Thyroid gland (tissue), 4 donors: ENCODE results near the gene GNS. TPM values are rescaled to one million over a fixed set of nuclear protein-coding genes. Genes with fewer than 3 reads are reported as not detected.
A peak's percentile ranks its signal among the peaks of the same experiment; 100 is the strongest.

Experiments used
- DNase-seq, 2 donors: peaks; one replicate each; pipeline ENCODE4 v3.0.0-alpha.2; 2019
- H3K27ac ChIP-seq, 3 donors: fragments of 200-600 bp; sonication (generic); 1 replicate in 2 of 3; 2 replicates in 1 of 3; pipeline ENCODE4 v1.5.1; 2016 to 2019; ENCODE audit warnings: mild to moderate bottlenecking in 1 of 3, moderate library complexity in 1 of 3
- H3K27me3 ChIP-seq: fragments of 200-600 bp; sonication (generic); one replicate; pipeline ENCODE4 v1.5.1; 2019
- H3K36me3 ChIP-seq, 2 donors: fragments of 200-600 bp; sonication (generic); one replicate each; pipeline ENCODE4 v1.5.1; 2016 to 2019
- H3K4me1 ChIP-seq, 2 donors: fragments of 200-600 bp; sonication (generic); one replicate each; pipeline ENCODE4 v1.5.1; 2017 to 2019
- H3K4me3 ChIP-seq, 3 donors: fragments of 200-600 bp; sonication (generic); replicated peaks in 1 of 3; 1 replicate in 2 of 3; 2 replicates in 1 of 3; pipeline ENCODE4 v1.5.1; 2016; ENCODE audit warnings: mild to moderate bottlenecking in 1 of 3
- H3K9me3 ChIP-seq: fragments of 200-600 bp; sonication (generic); one replicate; pipeline ENCODE4 v1.5.1; 2017
- CTCF ChIP-seq, 6 experiments: fragments of 200-600 bp in 3 of 6; fragments of 450-650 bp in 3 of 6; sonication (generic) in 3 of 6; IDR thresholded peaks; one replicate each; pipeline ENCODE4 v1.5.1; 2016 to 2019; ENCODE audit warnings: antibody characterized with exemption in 6 of 6, mild to moderate bottlenecking in 2 of 6, inconsistent platforms in 1 of 6, moderate library complexity in 1 of 6
- POLR2A ChIP-seq, 2 donors: fragments of 450-650 bp; IDR thresholded peaks; one replicate each; pipeline ENCODE4 v1.6.1; 2017; ENCODE audit warnings: antibody characterized with exemption in 2 of 2, mild to moderate bottlenecking in 2 of 2, moderate library complexity in 1 of 2
- WGBS, 2 donors: methylation state at CpG; one replicate each; pipeline ENCODE4 v1.1.5; 2017; 5-methylcytosine and 5-hydroxymethylcytosine counted together
- intact Hi-C: fragments of 100-400 bp; cut with DNase I; formaldehyde crosslinking; loops from one replicate; pipeline ENCODE4 v1.15.1; 2023
- total RNA-seq, 4 donors: library from RNA; depleted of rRNA; stranded (reverse); fragments of >200 nt; gene quantifications; one replicate each; pipeline ENCODE4 v1.2.3, GENCODE V29; 2016

GNS gene
- total RNA-seq, 4 donors from 2014 or later, result 130 to 174 (median 160) TPM

GRCh38 chr12:64670919-64671639 is 88.1 kb downstream of the GNS start:
- intact Hi-C loops, result no loop called here
- DNase-seq, result no peak
- H3K9me3 ChIP-seq, result no peaks in the 10 kb centered on the region
- no peaks in the 10 kb centered on the region for H3K36me3 ChIP-seq
- H3K27me3 ChIP-seq, result no peaks in the 10 kb centered on the region
- no peak overlapping the region for H3K4me3 ChIP-seq
- peak overlapping the region in 1 of 3 donors; percentile 17 for H3K27ac ChIP-seq
- WGBS, 2 donors, result 82 to 88% methylated on average over 8 of the region's 8 CpGs
- peaks cover 4 to 48% of the 10 kb centered on the region in 2 donors for H3K4me1 ChIP-seq
- TF ChIP-seq CTCF (IDR thresholded peaks at IDR 0.05) (no peak), POLR2A (IDR thresholded peaks at IDR 0.05) (no peak)

GRCh38 chr12:64670019-64670418 is 89.2 kb downstream of the GNS start:
- H3K9me3 ChIP-seq, result no peaks in the 10 kb centered on the region
- H3K4me1 ChIP-seq, result peaks cover 9 to 55% of the 10 kb centered on the region in 2 donors
- no peak overlapping the region for H3K27ac ChIP-seq
- H3K36me3 ChIP-seq, result no peaks in the 10 kb centered on the region
- 75 to 82% methylated on average over 4 of the region's 4 CpGs for WGBS, 2 donors
- TF ChIP-seq CTCF (IDR thresholded peaks at IDR 0.05), result no peak
- TF ChIP-seq POLR2A (IDR thresholded peaks at IDR 0.05), result no peak
- intact Hi-C loops, result no loop called here
- H3K27me3 ChIP-seq, result no peaks in the 10 kb centered on the region
- no peak for DNase-seq
- H3K4me3 ChIP-seq, result no peak overlapping the region

GRCh38 chr12:64669270-64669842 is 89.8 kb downstream of the GNS start:
- TF ChIP-seq POLR2A (IDR thresholded peaks at IDR 0.05) (no peak), CTCF (IDR thresholded peaks at IDR 0.05) (no peak)
- Histone ChIP-seq H3K4me3 (no peak overlapping the region), H3K27ac (peak overlapping the region in 1 of 3 donors; percentile 17), H3K9me3 (no peaks in the 10 kb centered on the region), H3K36me3 (no peaks in the 10 kb centered on the region), H3K4me1 (peaks cover 9 to 55% of the 10 kb centered on the region in 2 donors), H3K27me3 (no peaks in the 10 kb centered on the region)
- WGBS, 2 donors, result 39 to 42% methylated on average over 10 of the region's 10 CpGs
- intact Hi-C loops, result no loop called here
- peak; percentile 17 to 23 for DNase-seq

- intact Hi-C loops, result no loop called here
- H3K27me3 ChIP-seq, result no peaks in the 10 kb centered on the region
- H3K4me1 ChIP-seq, result peaks cover 9 to 47% of the 10 kb centered on the region in 2 donors
- TF ChIP-seq CTCF (IDR thresholded peaks at IDR 0.05) (no peak), POLR2A (IDR thresholded peaks at IDR 0.05) (no peak)
- no peaks in the 10 kb centered on the region for H3K9me3 ChIP-seq
- DNase-seq, result no peak
- no peak overlapping the region for H3K27ac ChIP-seq
- WGBS, 2 donors, result 79 to 82% methylated on average over 2 of the region's 2 CpGs
- H3K36me3 ChIP-seq, result no peaks in the 10 kb centered on the region
- H3K4me3 ChIP-seq, result no peak overlapping the region
Measured at GRCh38 chr12:64667793-64668192, 91.4 kb downstream of the GNS start.
